ENCODE measurements around the gene DPP3.

DNA sequence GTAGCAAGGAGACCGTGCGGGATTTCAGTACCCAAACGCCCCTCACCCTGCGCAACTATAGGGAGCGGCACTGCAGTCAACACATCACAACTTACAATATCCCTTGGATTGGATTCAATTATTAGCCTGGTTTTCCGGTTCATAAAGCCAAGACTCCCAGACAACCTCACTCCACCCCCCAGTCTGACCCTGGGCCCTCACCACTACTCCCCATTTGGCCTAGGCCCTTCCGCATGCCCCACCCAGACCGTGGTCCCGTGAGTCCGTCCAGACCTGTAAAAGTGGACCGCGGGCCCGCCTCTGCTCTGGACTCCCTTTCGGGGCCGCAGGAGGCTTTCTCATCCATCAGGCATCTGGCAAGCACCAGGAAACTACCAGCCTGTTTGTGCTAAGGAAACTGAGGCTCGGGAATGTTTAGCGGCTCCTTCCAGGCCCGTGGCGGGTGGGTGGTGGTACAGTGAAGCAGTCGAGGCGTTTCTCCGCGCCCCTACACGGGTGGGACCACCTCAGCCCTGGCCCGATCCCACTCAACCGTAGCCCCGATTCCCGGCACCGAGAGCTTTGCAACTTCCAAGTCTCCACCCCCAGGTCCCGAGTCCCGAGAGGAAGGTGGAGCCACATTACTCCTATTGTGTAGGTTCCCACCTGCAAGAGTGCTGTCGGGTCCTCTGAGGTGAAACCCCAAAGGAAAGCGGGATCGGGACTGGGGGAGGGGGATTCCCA, 679 bp upstream of the DPP3 start:
- TF ChIP-seq, protein P1, sequence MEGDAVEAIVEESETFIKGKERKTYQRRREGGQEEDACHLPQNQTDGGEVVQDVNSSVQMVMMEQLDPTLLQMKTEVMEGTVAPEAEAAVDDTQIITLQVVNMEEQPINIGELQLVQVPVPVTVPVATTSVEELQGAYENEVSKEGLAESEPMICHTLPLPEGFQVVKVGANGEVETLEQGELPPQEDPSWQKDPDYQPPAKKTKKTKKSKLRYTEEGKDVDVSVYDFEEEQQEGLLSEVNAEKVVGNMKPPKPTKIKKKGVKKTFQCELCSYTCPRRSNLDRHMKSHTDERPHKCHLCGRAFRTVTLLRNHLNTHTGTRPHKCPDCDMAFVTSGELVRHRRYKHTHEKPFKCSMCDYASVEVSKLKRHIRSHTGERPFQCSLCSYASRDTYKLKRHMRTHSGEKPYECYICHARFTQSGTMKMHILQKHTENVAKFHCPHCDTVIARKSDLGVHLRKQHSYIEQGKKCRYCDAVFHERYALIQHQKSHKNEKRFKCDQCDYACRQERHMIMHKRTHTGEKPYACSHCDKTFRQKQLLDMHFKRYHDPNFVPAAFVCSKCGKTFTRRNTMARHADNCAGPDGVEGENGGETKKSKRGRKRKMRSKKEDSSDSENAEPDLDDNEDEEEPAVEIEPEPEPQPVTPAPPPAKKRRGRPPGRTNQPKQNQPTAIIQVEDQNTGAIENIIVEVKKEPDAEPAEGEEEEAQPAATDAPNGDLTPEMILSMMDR (IDR thresholded peaks at IDR 0.05): no peak
- TF ChIP-seq POLR2A (IDR thresholded peaks at IDR 0.05): no peak
